K562 (cell line): ENCODE results near the gene PDZD2. TPM values are rescaled to one million over a fixed set of nuclear protein-coding genes. Genes with fewer than 3 reads are reported as not detected.

Experiments used
- ATAC-seq: fragments of 200-7000 bp; cut with Tn5 transposase; 3 replicates; pipeline ENCODE4 v1.9.1; 2020; ENCODE audit warnings: moderate library complexity
- BruUV-seq: library from RNA; stranded (reverse); fragments of 400-500 nt; replicated peaks from 2 replicates; lab custom pipeline; 2021; lab: Mats Ljungman, UMichigan
- CTCF ChIA-PET: fragments of 300-600 bp; formaldehyde crosslinking; extraction: SDS; loops from one replicate; lab custom pipeline; 2021; ENCODE audit warnings: low intra/inter-chr PET ratio; lab: Yijun Ruan, JAX
- POLR2A ChIA-PET: fragments of 300-600, 350-650 bp; sonication (Branson Sonifier 250); formaldehyde crosslinking; extraction: SDS; loops from one replicate; lab custom pipeline; 2021; ENCODE audit warnings: antibody characterized with exemption, inconsistent platforms; lab: Yijun Ruan, JAX
- DNase-seq, 4 experiments: peaks; one replicate each; pipeline versions ENCODE4 v3.0.0 to v3.0.0-alpha.2; 2011 to 2018; ENCODE audit warnings: low spot score in 3 of 4, mixed read lengths in 3 of 4; ENCODE audit errors: extremely low read depth in 1 of 4
- FAIRE-seq: peaks from 2 replicates; lab custom pipeline; 2011; peaks lifted over from hg19 to GRCh38; lab: Jason Lieb, UNC
- H2AFZ ChIP-seq: 2 replicates; pipeline ENCODE4 v1.6.0; 2011; ENCODE audit warnings: low read depth, low read length, control low read depth, inconsistent platforms
- H3K27ac ChIP-seq: fragments of 200-600 bp; 3 replicates; pipeline ENCODE4 v1.8.0; 2011; ENCODE audit warnings: low read depth, mild to moderate bottlenecking, control low read depth, inconsistent platforms, low read length, moderate library complexity, mixed read lengths; ENCODE audit errors: extremely low read depth
- H3K27me3 ChIP-seq, 2 experiments: fragments of 300-600 bp in 1 of 2; 2 replicates in 1 of 2; 3 replicates in 1 of 2; pipeline versions ENCODE4 v1.6.0 to v1.8.0; 2011; ENCODE audit warnings: inconsistent platforms in 2 of 2, low read length in 2 of 2, mild to moderate bottlenecking in 1 of 2, mixed read lengths in 1 of 2, moderate library complexity in 1 of 2; ENCODE audit not compliant: control insufficient read depth in 2 of 2, insufficient read depth in 2 of 2
- H3K36me3 ChIP-seq: fragments of 300-600 bp; 3 replicates; pipeline ENCODE4 v1.8.0; 2011; ENCODE audit warnings: mild to moderate bottlenecking, low read length, inconsistent platforms; ENCODE audit not compliant: control insufficient read depth, insufficient read depth
- H3K4me1 ChIP-seq, 2 experiments: fragments of 200-600 bp in 1 of 2; replicated peaks in 1 of 2; 2 replicates in 1 of 2; 3 replicates in 1 of 2; pipeline versions ENCODE4 v1.5.1 to v1.8.0; 2011; ENCODE audit warnings: inconsistent platforms in 2 of 2, low read length in 2 of 2, mild to moderate bottlenecking in 1 of 2, mixed read lengths in 1 of 2, moderate library complexity in 1 of 2; ENCODE audit not compliant: control insufficient read depth in 2 of 2, insufficient read depth in 2 of 2
- H3K4me2 ChIP-seq: 2 replicates; pipeline ENCODE4 v1.6.1; 2011; ENCODE audit warnings: low read length, control low read depth, inconsistent platforms, mixed read lengths; ENCODE audit not compliant: insufficient read depth
- H3K4me3 ChIP-seq: fragments of 200-600 bp; sonication (generic), shearing (Covaris generic); 2 replicates; pipeline ENCODE4 v1.5.1; 2016; ENCODE audit warnings: control low read depth, inconsistent platforms
- H3K79me2 ChIP-seq: fragments of 200-600 bp; 3 replicates; pipeline ENCODE4 v1.8.0; 2011; ENCODE audit warnings: low read length, inconsistent platforms; ENCODE audit not compliant: control insufficient read depth, insufficient read depth
- H3K9ac ChIP-seq, 2 experiments: 2 replicates each; pipeline versions ENCODE4 v1.6.0 to v1.6.1; 2011; ENCODE audit warnings: low read depth in 2 of 2, low read length in 2 of 2, control low read depth in 1 of 2, inconsistent platforms in 1 of 2, mild to moderate bottlenecking in 1 of 2, mixed read lengths in 1 of 2; ENCODE audit not compliant: insufficient read depth in 1 of 2
- H3K9me1 ChIP-seq: one replicate; pipeline ENCODE4 v1.6.0; 2011; ENCODE audit warnings: inconsistent platforms, mild to moderate bottlenecking, low read length, moderate library complexity; ENCODE audit not compliant: control insufficient read depth, insufficient read depth
- H3K9me3 ChIP-seq: replicated peaks from 2 replicates; pipeline ENCODE4 v1.5.1; 2011; ENCODE audit warnings: low read depth, low read length, inconsistent platforms; ENCODE audit not compliant: control insufficient read depth, insufficient read depth
- H4K20me1 ChIP-seq: replicated peaks from 2 replicates; pipeline ENCODE4 v1.6.1; 2011; ENCODE audit warnings: low read length, inconsistent platforms, mixed read lengths; ENCODE audit not compliant: control insufficient read depth, insufficient read depth
- BRF2 ChIP-seq: IDR thresholded peaks from 3 replicates; pipeline ENCODE4 v1.6.1; 2011; ENCODE audit warnings: borderline replicate concordance, mild to moderate bottlenecking; ENCODE audit not compliant: insufficient read length, insufficient read depth
- ILK ChIP-seq: fragments of 450-650 bp; IDR thresholded peaks from 2 replicates; pipeline ENCODE4 v1.6.1; 2016; ENCODE audit warnings: missing genetic modification characterization, low read depth, mild to moderate bottlenecking, missing compliant biosample characterization, moderate library complexity, borderline replicate concordance
- RBM17 ChIP-seq: fragments of 200-400 bp; formaldehyde crosslinking; IDR thresholded peaks from 2 replicates; pipeline ENCODE4 v1.6.1; 2017; ENCODE audit warnings: low read depth, mild to moderate bottlenecking, low read length, borderline replicate concordance
- SIRT6 ChIP-seq: IDR thresholded peaks from one replicate; pipeline ENCODE4 v1.6.1; 2012; ENCODE audit warnings: low read depth, mild to moderate bottlenecking, control low read depth, inconsistent platforms, low read length, moderate library complexity
- SRSF1 ChIP-seq: fragments of 200-400 bp; formaldehyde crosslinking; IDR thresholded peaks from 2 replicates; pipeline ENCODE4 v1.6.1; 2017; ENCODE audit warnings: mild to moderate bottlenecking, low read depth, low read length, moderate library complexity
- TFAM ChIP-seq: fragments of 250-450 bp; sonication (Bioruptor Pico); conservative IDR thresholded peaks from 2 replicates; pipeline ENCODE4 v1.5.0; 2021; ENCODE audit warnings: mild to moderate bottlenecking, moderate library complexity
- XRCC5 ChIP-seq: fragments of 200-400 bp; formaldehyde crosslinking; IDR thresholded peaks from 2 replicates; pipeline ENCODE4 v1.6.1; 2017; ENCODE audit warnings: low read depth, mild to moderate bottlenecking, low read length
- WGBS: fragments of 100-300 bp; shearing (Covaris generic); methylation state at CpG from one replicate; pipeline ENCODE4 v1.1.6; 2016; ENCODE audit warnings: low coverage, mixed read lengths; ENCODE audit not compliant: insufficient coverage; ENCODE audit errors: missing lambda C conversion rate; 5-methylcytosine and 5-hydroxymethylcytosine counted together
- in situ Hi-C: fragments of 300-500 bp; cut with MboI; formaldehyde crosslinking; loops from 4 replicates; pipeline ENCODE4 v1.15.0; 2018; ENCODE audit warnings: inconsistent platforms, mixed read lengths
- intact Hi-C: fragments of 100-400 bp; cut with micrococcal nuclease; formaldehyde crosslinking; loops from 2 replicates; pipeline ENCODE4 v1.14.2; 2022
- polyA plus RNA-seq, 8 experiments: library from polyadenylated mRNA; depleted of rRNA in 4 of 8; stranded (reverse) in 5 of 8; unstranded in 3 of 8; fragments of >200 nt; fragmentation: Nextera tagmentation in 2 of 8; fragmentation: Illumina TruSeq in 1 of 8; extraction: Ambion mirVana in 2 of 8; extraction: Trizol in 1 of 8; gene quantifications; 2 replicates each; pipeline versions ENCODE4 v1.2.1 to v1.2.3, GENCODE V29; 2011 to 2014; ENCODE audit warnings: inconsistent platforms in 1 of 8, missing spikeins in 1 of 8
- total RNA-seq, 7 experiments: library from RNA; depleted of rRNA in 6 of 7; stranded (reverse); fragments of >200 nt in 6 of 7; fragmentation: Illumina TruSeq in 2 of 7; extraction: Trizol in 2 of 7; gene quantifications; 2 replicates each; pipeline versions ENCODE4 v1.2.1 to v1.2.3, GENCODE V29; 2011 to 2021; ENCODE audit warnings: low replicate concordance in 1 of 7
- TF ChIP-seq, protein P1 (sequence below): fragments of 450-650 bp; IDR thresholded peaks from 2 replicates; pipeline ENCODE4 v1.6.1; 2016; ENCODE audit warnings: missing biosample characterization, missing genetic modification characterization

The PDZD2 gene
- total and polyA plus RNA-seq, 9 of the 15 experiments (the other 6 are each of a cell fraction or from before 2014, with no cell fraction given) = 0.02 to 0.08 (median 0.04) TPM; not detected in 6

- intact Hi-C loops = no loop called here
These were observed 381.3 kb downstream of the PDZD2 start for GRCh38 chr5:32020271-32020670.

DNA sequence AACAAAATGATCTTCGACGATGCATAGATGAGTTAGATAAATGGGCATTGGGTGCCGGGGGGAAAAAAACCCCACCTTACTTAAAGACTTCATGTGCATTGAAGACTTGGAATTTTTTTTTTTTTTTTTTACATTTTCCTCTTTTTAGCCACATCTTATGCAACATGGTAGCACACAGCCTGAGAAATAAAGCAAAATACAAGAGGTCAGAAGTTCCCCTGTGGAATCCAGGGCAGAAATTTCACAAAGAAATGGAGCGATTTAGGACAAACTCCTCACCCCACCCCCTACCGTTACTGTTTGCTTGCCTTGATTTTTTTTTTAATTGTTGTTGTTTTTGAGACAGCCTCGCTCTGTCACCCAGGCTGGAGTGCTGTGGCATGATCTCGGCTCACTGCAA, 382.0 kb downstream of the PDZD2 start:
- no peak overlapping the region for H3K9ac ChIP-seq
- ChIA-PET POLR2A (no interaction called here), CTCF (interaction anchor here (0.6 kb wide), 1 partner anchor 1088 kb away, joined by 3 read pairs; no protein-coding TSS in a partner anchor)
- 3% methylated on average over 7 of the region's 7 CpGs for WGBS
- intact Hi-C loops (no loop called here), in situ Hi-C loops (no loop called here)
- no peaks in the 10 kb centered on the region for H3K9me1 ChIP-seq
- H3K36me3 ChIP-seq = no peaks in the 10 kb centered on the region
- no TSS peak for BruUV-seq
- H4K20me1 ChIP-seq = no peaks in the 10 kb centered on the region
- H3K27ac ChIP-seq = no peak overlapping the region
- no peak overlapping the region for H2AFZ ChIP-seq
- DNase-seq = no peak
- H3K79me2 ChIP-seq = no peaks in the 10 kb centered on the region
- H3K27me3 ChIP-seq = peaks cover 28 to 43% of the 10 kb centered on the region in 2 experiments
- no peaks in the 10 kb centered on the region for H3K4me1 ChIP-seq
- no peaks in the 10 kb centered on the region for H3K9me3 ChIP-seq
- H3K4me2 ChIP-seq = no peak overlapping the region
- ATAC-seq = no peak
- no peak overlapping the region for H3K4me3 ChIP-seq
- FAIRE-seq = no peak
- TF ChIP-seq RBM17 (no peak), ILK (no peak), BRF2 (no peak), SIRT6 (no peak), TFAM (no peak)
- TF ChIP-seq, protein P1, sequence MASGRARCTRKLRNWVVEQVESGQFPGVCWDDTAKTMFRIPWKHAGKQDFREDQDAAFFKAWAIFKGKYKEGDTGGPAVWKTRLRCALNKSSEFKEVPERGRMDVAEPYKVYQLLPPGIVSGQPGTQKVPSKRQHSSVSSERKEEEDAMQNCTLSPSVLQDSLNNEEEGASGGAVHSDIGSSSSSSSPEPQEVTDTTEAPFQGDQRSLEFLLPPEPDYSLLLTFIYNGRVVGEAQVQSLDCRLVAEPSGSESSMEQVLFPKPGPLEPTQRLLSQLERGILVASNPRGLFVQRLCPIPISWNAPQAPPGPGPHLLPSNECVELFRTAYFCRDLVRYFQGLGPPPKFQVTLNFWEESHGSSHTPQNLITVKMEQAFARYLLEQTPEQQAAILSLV (tag) = no peak

More at GRCh38 chr5:32020271-32020670, 381.3 kb downstream of the PDZD2 start:
- ChIA-PET POLR2A (no interaction called here), CTCF (interaction anchor here (0.6 kb wide), 1 partner anchor 1087 kb away, joined by 3 read pairs; no protein-coding TSS in a partner anchor)
- in situ Hi-C loops = no loop called here
- Histone ChIP-seq H3K4me1 (no peaks in the 10 kb centered on the region), H3K4me2 (no peak overlapping the region), H3K27ac (no peak overlapping the region), H3K9me1 (no peaks in the 10 kb centered on the region), H4K20me1 (no peaks in the 10 kb centered on the region), H3K36me3 (no peaks in the 10 kb centered on the region), H2AFZ (no peak overlapping the region), H3K9me3 (no peaks in the 10 kb centered on the region), H3K4me3 (no peak overlapping the region), H3K9ac (no peak overlapping the region), H3K27me3 (peaks cover 28 to 38% of the 10 kb centered on the region in 2 experiments), H3K79me2 (no peaks in the 10 kb centered on the region)
- no TSS peak for BruUV-seq
- TF ChIP-seq RBM17 (no peak), SRSF1 (no peak), XRCC5 (no peak)
- FAIRE-seq = no peak
- WGBS = 2% methylated on average over 4 of the region's 4 CpGs
- ATAC-seq = no peak
- DNase-seq = no peak
